HG03097 (cell line): ENCODE measurements around the gene WNT5A.

Experiments
- ATAC-seq: cut with Tn5 transposase; IDR thresholded peaks from one replicate; pipeline ENCODE4 v1.9.1; 2021; ENCODE audit not compliant: unreplicated experiment, low FRiP score

The WNT5A gene

GRCh38 chr3:55453886-55454496 is 33.1 kb downstream of the WNT5A start:
- ATAC-seq = no peak

GRCh38 chr3:55452886-55453285 is 34.2 kb downstream of the WNT5A start:
- no peak for ATAC-seq

- ATAC-seq = no peak
These were observed 37.6 kb downstream of the WNT5A start for GRCh38 chr3:55449527-55449926.

- no peak for ATAC-seq
These were observed 40.3 kb downstream of the WNT5A start for GRCh38 chr3:55446850-55447249.

- no peak for ATAC-seq
These were observed 41.6 kb downstream of the WNT5A start for GRCh38 chr3:55445551-55445950.

- no peak for ATAC-seq
These were observed 43.8 kb downstream of the WNT5A start for GRCh38 chr3:55443346-55443745.

GRCh38 chr3:55442861-55443260 is 44.2 kb downstream of the WNT5A start:
- ATAC-seq = no peak

GRCh38 chr3:55441499-55441898 is 45.6 kb downstream of the WNT5A start:
- no peak for ATAC-seq

DNA sequence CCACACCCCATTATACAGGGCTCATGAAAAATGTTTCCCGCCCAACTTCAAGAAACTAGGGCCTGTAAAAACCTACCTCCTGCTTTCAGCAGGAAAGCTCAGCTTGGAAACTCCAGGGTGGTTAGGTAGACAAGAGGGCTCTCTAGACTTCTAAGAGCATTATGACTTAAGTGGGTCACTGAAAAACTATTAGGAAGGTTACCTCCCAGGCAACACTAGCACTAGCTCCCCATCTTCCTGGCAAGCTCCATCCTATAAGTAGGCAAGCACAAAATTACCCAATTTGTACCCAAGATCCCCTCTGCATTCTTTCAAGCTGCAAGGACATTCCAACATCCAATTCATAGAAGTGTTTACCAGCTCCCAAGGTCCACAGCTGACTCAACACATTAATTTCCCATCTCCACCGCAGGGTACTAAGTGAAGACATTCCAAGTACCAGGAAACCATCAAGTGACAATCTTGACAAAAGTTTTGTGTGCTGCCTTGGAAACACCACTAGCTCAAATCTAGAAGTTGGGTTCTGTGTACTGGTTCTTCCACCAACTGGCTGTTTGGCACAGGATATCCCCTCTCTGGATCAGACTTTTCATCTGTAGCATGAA is 46.9 kb downstream of the WNT5A start:
- no peak for ATAC-seq

- ATAC-seq = no peak
These were observed 47.4 kb downstream of the WNT5A start for GRCh38 chr3:55439657-55440056.

DNA sequence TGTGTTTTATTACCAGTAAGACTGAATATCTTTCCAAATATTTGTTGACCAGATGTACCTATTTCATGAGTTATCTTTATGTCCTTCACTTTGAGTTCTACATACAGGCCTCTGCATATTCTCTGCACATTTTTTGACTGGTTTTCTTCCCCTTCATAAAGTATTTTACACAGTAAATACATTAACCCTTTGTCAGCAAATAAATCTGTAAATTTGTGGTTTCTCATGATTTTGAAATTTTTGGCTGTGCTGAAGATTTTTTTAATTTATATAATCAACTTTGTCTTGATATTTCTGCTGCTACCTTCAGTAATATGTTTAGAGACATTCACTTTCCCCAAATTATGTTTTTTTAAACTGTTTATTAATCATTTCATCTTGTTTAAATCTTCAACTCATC is 50.5 kb downstream of the WNT5A start:
- ATAC-seq = no peak

DNA sequence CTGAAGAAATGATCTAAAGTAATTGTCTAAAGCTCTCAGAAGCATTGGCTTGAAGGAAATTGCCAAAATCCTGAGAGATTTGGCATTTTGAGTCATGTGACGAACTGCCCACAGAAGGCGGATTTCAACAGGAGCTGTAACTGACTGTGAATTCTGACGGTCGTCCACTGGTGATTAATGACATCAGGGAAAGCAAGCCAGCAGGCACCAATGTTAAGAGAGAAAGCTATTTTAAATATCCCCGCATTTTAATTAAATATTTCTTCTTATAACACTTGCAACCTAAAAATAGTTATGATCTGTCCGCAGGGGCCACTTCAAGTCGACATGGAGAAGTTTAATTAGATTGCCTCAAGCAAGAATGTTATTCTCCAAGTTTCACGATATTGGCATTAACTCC is 51.6 kb downstream of the WNT5A start:
- ATAC-seq = no peak

DNA sequence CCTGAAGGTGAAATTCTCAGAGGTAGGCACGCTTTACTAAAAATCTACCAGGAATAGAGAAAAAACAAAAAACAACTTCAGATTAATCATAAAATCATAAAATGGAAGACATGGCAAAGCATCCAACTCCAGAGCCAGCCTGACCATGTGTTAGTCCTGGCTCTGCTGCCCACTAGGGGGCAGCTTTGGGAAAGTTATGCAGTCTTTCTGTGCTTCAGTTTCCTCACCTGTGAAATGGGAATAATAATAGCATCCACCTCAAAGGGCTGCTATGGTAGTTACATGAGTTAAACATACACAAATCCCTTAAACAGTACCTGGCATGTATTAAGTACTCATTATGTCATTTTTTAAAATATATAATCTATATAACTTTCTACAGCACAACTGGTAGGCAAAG is 52.3 kb downstream of the WNT5A start:
- no peak for ATAC-seq

DNA sequence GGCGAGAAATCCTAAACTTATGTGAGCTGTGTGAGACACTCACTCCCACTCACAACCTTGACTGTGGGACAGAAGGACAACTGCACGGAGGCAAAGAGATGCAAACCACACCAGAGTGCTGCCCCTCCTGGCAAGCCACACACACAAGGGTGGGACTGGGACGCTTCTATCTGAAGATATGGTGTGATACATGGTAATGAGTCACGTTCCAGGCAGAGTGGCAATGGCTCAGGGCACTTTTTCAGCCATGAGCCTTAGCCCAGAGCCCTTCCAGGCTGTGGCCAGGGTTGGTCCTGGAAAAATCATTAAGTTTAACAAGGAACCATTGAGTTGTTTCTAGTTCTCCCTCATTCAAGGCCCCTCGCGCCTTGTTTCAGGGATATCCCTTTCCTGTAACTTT is 56.1 kb downstream of the WNT5A start:
- ATAC-seq = no peak

DNA sequence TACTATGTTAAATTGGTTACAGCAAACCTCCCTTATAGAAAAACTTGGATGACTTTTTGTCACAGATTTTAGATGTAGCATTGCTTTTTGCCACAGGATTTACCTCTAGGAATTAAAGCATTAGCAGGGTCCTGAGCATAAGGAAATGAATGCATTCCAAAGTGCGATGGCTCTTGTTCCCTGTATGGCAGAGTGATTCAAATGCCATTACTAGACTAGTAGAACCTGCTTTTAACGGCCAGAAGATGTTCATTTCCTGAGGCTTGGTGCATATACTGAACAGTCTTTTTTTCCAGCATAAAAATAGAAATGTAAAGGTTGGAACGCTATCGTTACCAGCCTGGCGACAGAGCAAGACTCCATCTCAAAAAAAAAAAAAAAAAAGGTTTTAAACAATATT is 59.4 kb downstream of the WNT5A start:
- ATAC-seq = no peak

- ATAC-seq = no peak
These were observed 60.6 kb downstream of the WNT5A start for GRCh38 chr3:55426486-55426885.

GRCh38 chr3:55423782-55424181 is 63.3 kb downstream of the WNT5A start:
- ATAC-seq = no peak

DNA sequence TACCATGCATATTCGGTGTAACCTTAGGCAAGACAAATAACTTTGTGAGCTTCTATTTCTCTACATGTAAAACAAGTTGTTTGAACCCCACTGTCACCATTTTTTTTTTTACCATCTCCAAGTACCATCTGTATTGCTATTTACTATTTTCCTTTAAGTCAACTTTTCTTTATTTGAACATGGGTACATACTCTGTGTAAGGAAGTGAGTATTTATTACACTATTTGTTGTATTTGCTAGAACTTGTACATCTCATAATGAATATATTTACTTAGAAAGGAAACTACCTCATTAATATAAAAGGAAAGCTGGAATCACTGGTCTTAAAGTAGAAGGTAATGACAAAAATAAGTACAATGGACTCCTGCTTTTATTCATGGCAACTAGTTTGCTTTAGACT is 69.9 kb downstream of the WNT5A start:
- ATAC-seq = no peak

DNA sequence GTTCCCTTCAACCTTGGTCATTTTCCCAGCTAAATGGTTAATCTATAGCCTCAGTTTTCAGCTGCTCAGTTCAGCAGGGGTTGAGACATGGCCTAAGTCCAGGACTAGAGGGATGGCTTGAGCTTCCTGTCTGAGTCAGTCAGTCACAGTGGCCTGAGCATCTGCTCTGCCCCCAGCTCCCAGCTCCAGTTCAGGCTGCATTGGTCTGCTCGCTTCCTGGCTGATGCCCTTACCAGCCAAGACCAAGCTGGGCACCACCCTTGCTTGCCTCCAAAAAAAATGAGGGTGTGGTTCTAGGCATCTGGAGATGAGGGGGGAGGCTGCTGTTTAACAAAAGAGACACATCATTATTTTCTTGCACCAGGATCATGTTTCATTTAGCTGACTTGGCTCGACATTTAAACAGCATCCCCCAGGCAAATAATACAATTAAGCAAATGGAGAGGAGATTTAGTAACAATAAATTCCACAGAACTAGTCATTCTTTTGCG is 70.7 kb downstream of the WNT5A start:
- no peak for ATAC-seq
